ENCODE measurements around the gene CPED1. TPM values are rescaled to one million over a fixed set of nuclear protein-coding genes. Genes with fewer than 3 reads are reported as not detected.

Gene CPED1
- total and polyA plus RNA-seq, 7 experiments from 2014 or later = 0.10 to 4.5 (median 0.40) TPM; not detected in 2

- Histone ChIP-seq H3K4me1 (ENCODE audit: control insufficient read depth in 2 of 2, insufficient read depth in 2 of 2, low read length in 2 of 2) (no peaks in the 10 kb centered on the region), H3K4me3 (ENCODE audit: low read length) (no peak overlapping the region), H3K27me3 (ENCODE audit: control insufficient read depth in 2 of 2, insufficient read depth in 2 of 2, low read length in 2 of 2) (no peaks in the 10 kb centered on the region), H3K36me3 (ENCODE audit: control insufficient read depth in 2 of 3, insufficient read depth in 3 of 3, low read length in 3 of 3) (no peaks in the 10 kb centered on the region), H3K9me3 (ENCODE audit: control insufficient read depth in 2 of 3, low read length in 3 of 3) (no peaks in the 10 kb centered on the region), H3K27ac (ENCODE audit: low read depth, low read length) (no peak overlapping the region)
- Mint-ChIP-seq H3K36me3 (no peaks in the 10 kb centered on the region), H3K4me1 (no peaks in the 10 kb centered on the region), H3K4me3 (no peak overlapping the region), H3K27me3 (peaks cover 6 to 21% (median 16%) of the 10 kb centered on the region in 5 donors), H3K27ac (no peak overlapping the region), H3K9me3 (no peaks in the 10 kb centered on the region)
- no peak for DNase-seq
- intact Hi-C loops (cut with micrococcal nuclease) = no loop called here
- no peak for ATAC-seq
- POLR2A ChIA-PET = no interaction called here
- CTCF ChIA-PET = interaction anchor here (0.6 kb wide), 1 partner anchor 279 kb away, joined by 3 read pairs; no protein-coding TSS in a partner anchor
These were observed 312.3 kb downstream of the CPED1 start for GRCh38 chr7:121300685-121301420.

- H3K4me1 Mint-ChIP-seq = no peaks in the 10 kb centered on the region
- Histone ChIP-seq H3K36me3 (ENCODE audit: control insufficient read depth in 2 of 3, insufficient read depth in 3 of 3, low read length in 3 of 3) (no peaks in the 10 kb centered on the region), H3K4me1 (ENCODE audit: control insufficient read depth in 2 of 2, insufficient read depth in 2 of 2, low read length in 2 of 2) (no peaks in the 10 kb centered on the region), H3K27me3 (ENCODE audit: control insufficient read depth in 2 of 2, insufficient read depth in 2 of 2, low read length in 2 of 2) (no peaks in the 10 kb centered on the region), H3K27ac (ENCODE audit: low read depth, low read length) (no peak overlapping the region), H3K9me3 (ENCODE audit: control insufficient read depth in 2 of 3, low read length in 3 of 3) (no peaks in the 10 kb centered on the region), H3K4me3 (ENCODE audit: low read length) (no peak overlapping the region)
- peaks cover 9 to 27% (median 19%) of the 10 kb centered on the region in 5 donors for H3K27me3 Mint-ChIP-seq
- H3K27ac Mint-ChIP-seq = no peak overlapping the region
- no peaks in the 10 kb centered on the region for H3K9me3 Mint-ChIP-seq
- H3K36me3 Mint-ChIP-seq = no peaks in the 10 kb centered on the region
- CTCF ChIA-PET = no interaction called here
- intact Hi-C loops (cut with micrococcal nuclease) = no loop called here
- DNase-seq (no peak), ATAC-seq (no peak)
- POLR2A ChIA-PET = no interaction called here
- no peak overlapping the region for H3K4me3 Mint-ChIP-seq
These were observed 313.1 kb downstream of the CPED1 start for GRCh38 chr7:121301446-121302213.

- H3K36me3 ChIP-seq (ENCODE audit: control insufficient read depth in 2 of 3, insufficient read depth in 3 of 3, low read length in 3 of 3) = no peaks in the 10 kb centered on the region
- peaks cover 10 to 27% (median 24%) of the 10 kb centered on the region in 5 donors for H3K27me3 Mint-ChIP-seq
- H3K9me3 Mint-ChIP-seq = no peaks in the 10 kb centered on the region
- no peaks in the 10 kb centered on the region for H3K9me3 ChIP-seq (ENCODE audit: control insufficient read depth in 2 of 3, low read length in 3 of 3)
- intact Hi-C loops (cut with micrococcal nuclease) = no loop called here
- DNase-seq (no peak), ATAC-seq (peak; percentile 14)
- ChIA-PET CTCF (no interaction called here), POLR2A (no interaction called here)
- H3K27ac Mint-ChIP-seq = no peak overlapping the region
- no peaks in the 10 kb centered on the region for H3K4me1 ChIP-seq (ENCODE audit: control insufficient read depth in 2 of 2, insufficient read depth in 2 of 2, low read length in 2 of 2)
- H3K4me3 ChIP-seq (ENCODE audit: low read length) = no peak overlapping the region
- H3K36me3 Mint-ChIP-seq = no peaks in the 10 kb centered on the region
- H3K27ac ChIP-seq (ENCODE audit: low read depth, low read length) = no peak overlapping the region
- H3K4me1 Mint-ChIP-seq = no peaks in the 10 kb centered on the region
- no peaks in the 10 kb centered on the region for H3K27me3 ChIP-seq (ENCODE audit: control insufficient read depth in 2 of 2, insufficient read depth in 2 of 2, low read length in 2 of 2)
- H3K4me3 Mint-ChIP-seq = no peak overlapping the region
These were observed 313.8 kb downstream of the CPED1 start for GRCh38 chr7:121302214-121302745.

DNA sequence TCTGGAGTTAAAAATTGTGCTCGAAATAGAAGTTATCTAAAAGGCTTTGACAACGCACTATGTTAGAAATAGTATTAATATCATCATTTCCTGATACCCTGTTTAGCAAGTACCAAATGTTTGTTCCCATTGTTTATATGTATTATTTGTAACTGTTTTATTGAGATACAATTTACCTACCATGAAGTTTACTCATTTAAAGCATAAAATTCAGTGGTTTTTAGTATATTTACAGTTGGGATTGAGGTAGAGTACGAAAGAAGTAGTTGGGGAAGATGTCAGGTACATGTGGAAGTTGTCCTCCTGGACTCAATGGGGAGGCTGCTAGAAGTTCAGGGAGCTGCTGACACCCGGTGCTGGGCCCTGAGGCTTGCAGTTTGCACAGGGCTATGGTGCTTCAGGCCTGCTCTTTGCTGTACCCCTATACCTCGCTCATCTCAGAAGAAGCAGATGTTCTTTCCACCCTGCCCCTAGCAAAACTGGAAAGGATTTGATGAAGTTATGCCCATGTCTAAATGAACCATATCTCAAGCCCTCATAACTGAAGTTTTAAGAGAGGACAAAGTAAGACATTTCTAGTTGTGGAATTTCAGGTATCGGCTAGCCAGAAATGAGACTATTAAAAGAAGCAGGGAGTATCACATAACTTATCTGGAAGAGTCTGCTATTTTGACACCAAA is 315.1 kb downstream of the CPED1 start:
- intact Hi-C loops (cut with micrococcal nuclease) = no loop called here
- Histone ChIP-seq H3K9me3 (ENCODE audit: control insufficient read depth in 2 of 3, low read length in 3 of 3) (no peaks in the 10 kb centered on the region), H3K27ac (ENCODE audit: low read depth, low read length) (no peak overlapping the region), H3K27me3 (ENCODE audit: control insufficient read depth in 2 of 2, insufficient read depth in 2 of 2, low read length in 2 of 2) (no peaks in the 10 kb centered on the region), H3K4me1 (ENCODE audit: control insufficient read depth in 2 of 2, insufficient read depth in 2 of 2, low read length in 2 of 2) (no peaks in the 10 kb centered on the region), H3K36me3 (ENCODE audit: control insufficient read depth in 2 of 3, insufficient read depth in 3 of 3, low read length in 3 of 3) (no peaks in the 10 kb centered on the region), H3K4me3 (ENCODE audit: low read length) (no peak overlapping the region)
- no peaks in the 10 kb centered on the region for H3K4me1 Mint-ChIP-seq
- no peak overlapping the region for H3K27ac Mint-ChIP-seq
- H3K27me3 Mint-ChIP-seq = peaks cover 11 to 29% (median 22%) of the 10 kb centered on the region in 5 donors
- ChIA-PET POLR2A (no interaction called here), CTCF (no interaction called here)
- H3K4me3 Mint-ChIP-seq = no peak overlapping the region
- H3K9me3 Mint-ChIP-seq = no peaks in the 10 kb centered on the region
- H3K36me3 Mint-ChIP-seq = no peaks in the 10 kb centered on the region
- ATAC-seq (no peak), DNase-seq (no peak)

GRCh38 chr7:121304102-121304658 is 315.7 kb downstream of the CPED1 start:
- Histone ChIP-seq H3K36me3 (ENCODE audit: control insufficient read depth in 2 of 3, insufficient read depth in 3 of 3, low read length in 3 of 3) (no peaks in the 10 kb centered on the region), H3K4me3 (ENCODE audit: low read length) (no peak overlapping the region), H3K27ac (ENCODE audit: low read depth, low read length) (no peak overlapping the region), H3K9me3 (ENCODE audit: control insufficient read depth in 2 of 3, low read length in 3 of 3) (no peaks in the 10 kb centered on the region), H3K27me3 (ENCODE audit: control insufficient read depth in 2 of 2, insufficient read depth in 2 of 2, low read length in 2 of 2) (no peaks in the 10 kb centered on the region), H3K4me1 (ENCODE audit: control insufficient read depth in 2 of 2, insufficient read depth in 2 of 2, low read length in 2 of 2) (no peaks in the 10 kb centered on the region)
- Mint-ChIP-seq H3K27me3 (peaks cover 9 to 35% (median 22%) of the 10 kb centered on the region in 5 donors), H3K4me3 (no peak overlapping the region), H3K36me3 (no peaks in the 10 kb centered on the region), H3K9me3 (no peaks in the 10 kb centered on the region), H3K4me1 (no peaks in the 10 kb centered on the region), H3K27ac (no peak overlapping the region)
- intact Hi-C loops (cut with micrococcal nuclease) = no loop called here
- POLR2A ChIA-PET = no interaction called here
- CTCF ChIA-PET = no interaction called here
- DNase-seq (no peak), ATAC-seq (no peak)

DNA sequence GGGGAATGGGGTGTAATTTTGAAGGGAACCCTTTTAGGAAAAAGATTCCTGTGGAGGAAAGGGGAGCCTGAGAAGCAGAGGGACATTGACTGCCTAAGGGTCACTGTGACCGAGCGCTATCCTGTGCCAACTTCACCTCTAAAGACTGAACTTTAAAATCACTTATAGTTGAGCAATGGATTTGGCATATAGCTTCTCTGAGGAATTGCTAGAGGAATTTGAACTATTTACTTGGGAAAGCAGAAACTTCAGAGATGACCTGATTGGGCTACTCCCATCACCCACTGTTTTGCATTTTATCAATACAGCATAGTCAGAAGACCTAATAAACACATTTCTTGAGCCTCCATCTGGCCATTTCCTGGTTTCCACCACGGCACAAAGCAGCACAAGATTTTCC is 316.6 kb downstream of the CPED1 start:
- ATAC-seq (no peak), DNase-seq (no peak)
- Histone ChIP-seq H3K27me3 (ENCODE audit: control insufficient read depth in 2 of 2, insufficient read depth in 2 of 2, low read length in 2 of 2) (no peaks in the 10 kb centered on the region), H3K4me1 (ENCODE audit: control insufficient read depth in 2 of 2, insufficient read depth in 2 of 2, low read length in 2 of 2) (no peaks in the 10 kb centered on the region), H3K4me3 (ENCODE audit: low read length) (no peak overlapping the region), H3K9me3 (ENCODE audit: control insufficient read depth in 2 of 3, low read length in 3 of 3) (no peaks in the 10 kb centered on the region), H3K36me3 (ENCODE audit: control insufficient read depth in 2 of 3, insufficient read depth in 3 of 3, low read length in 3 of 3) (no peaks in the 10 kb centered on the region), H3K27ac (ENCODE audit: low read depth, low read length) (no peak overlapping the region)
- Mint-ChIP-seq H3K4me3 (no peak overlapping the region), H3K27me3 (peaks cover 12 to 36% (median 23%) of the 10 kb centered on the region in 5 donors), H3K9me3 (peaks cover 0 to 3% (median 0%) of the 10 kb centered on the region in 11 donors), H3K36me3 (no peaks in the 10 kb centered on the region), H3K27ac (no peak overlapping the region), H3K4me1 (no peaks in the 10 kb centered on the region)
- CTCF ChIA-PET = no interaction called here
- intact Hi-C loops (cut with micrococcal nuclease) = no loop called here
- POLR2A ChIA-PET = no interaction called here
